ENCODE data around the gene DDX10.

DDX10 gene

GRCh38 chr11:108664730-108665525 lies at the start of gene DDX10:
TSS of gene DDX10 (plus strand) at chr11:108665069. CDS start at chr11:108665154, 85 bp downstream.
- TF ChIP-seq GATA3 (IDR thresholded peaks at IDR 0.05; ENCODE audit: low read depth, low read length) (no peak), GATA2 (IDR thresholded peaks at IDR 0.05; ENCODE audit: low read depth, low read length) (no peak)

GRCh38 chr11:108616549-108616948 lies 48.3 kb upstream of the DDX10 start:
- TF ChIP-seq GATA3 (IDR thresholded peaks at IDR 0.05; ENCODE audit: low read depth, low read length) = no peak
- TF ChIP-seq GATA2 (IDR thresholded peaks at IDR 0.05; ENCODE audit: low read depth, low read length) = no peak

- TF ChIP-seq GATA3 (IDR thresholded peaks at IDR 0.05; ENCODE audit: low read depth, low read length) (no peak), GATA2 (IDR thresholded peaks at IDR 0.05; ENCODE audit: low read depth, low read length) (no peak)
These were observed 47.8 kb upstream of the DDX10 start for GRCh38 chr11:108617055-108617454.

GRCh38 chr11:108618529-108618928 lies 46.3 kb upstream of the DDX10 start:
- peak; percentile 69; the same call in 1 of the 2 replicates for TF ChIP-seq GATA3 (IDR thresholded peaks at IDR 0.05; ENCODE audit: low read depth, low read length)
- peak; percentile 53; the same call in 1 of the 2 replicates for TF ChIP-seq GATA2 (IDR thresholded peaks at IDR 0.05; ENCODE audit: low read depth, low read length)

- TF ChIP-seq GATA3 (IDR thresholded peaks at IDR 0.05; ENCODE audit: low read depth, low read length) = no peak
- no peak for TF ChIP-seq GATA2 (IDR thresholded peaks at IDR 0.05; ENCODE audit: low read depth, low read length)
These were observed 43.7 kb upstream of the DDX10 start for GRCh38 chr11:108620958-108621772.

- no peak for TF ChIP-seq GATA3 (IDR thresholded peaks at IDR 0.05; ENCODE audit: low read depth, low read length)
- no peak for TF ChIP-seq GATA2 (IDR thresholded peaks at IDR 0.05; ENCODE audit: low read depth, low read length)
These were observed 42.5 kb upstream of the DDX10 start for GRCh38 chr11:108622341-108622740.

GRCh38 chr11:108624196-108624925 lies 40.5 kb upstream of the DDX10 start:
- TF ChIP-seq GATA3 (IDR thresholded peaks at IDR 0.05; ENCODE audit: low read depth, low read length) (no peak), GATA2 (IDR thresholded peaks at IDR 0.05; ENCODE audit: low read depth, low read length) (no peak)

- TF ChIP-seq GATA3 (IDR thresholded peaks at IDR 0.05; ENCODE audit: low read depth, low read length) = no peak
These were observed 36.5 kb upstream of the DDX10 start for GRCh38 chr11:108628326-108628725.

DNA sequence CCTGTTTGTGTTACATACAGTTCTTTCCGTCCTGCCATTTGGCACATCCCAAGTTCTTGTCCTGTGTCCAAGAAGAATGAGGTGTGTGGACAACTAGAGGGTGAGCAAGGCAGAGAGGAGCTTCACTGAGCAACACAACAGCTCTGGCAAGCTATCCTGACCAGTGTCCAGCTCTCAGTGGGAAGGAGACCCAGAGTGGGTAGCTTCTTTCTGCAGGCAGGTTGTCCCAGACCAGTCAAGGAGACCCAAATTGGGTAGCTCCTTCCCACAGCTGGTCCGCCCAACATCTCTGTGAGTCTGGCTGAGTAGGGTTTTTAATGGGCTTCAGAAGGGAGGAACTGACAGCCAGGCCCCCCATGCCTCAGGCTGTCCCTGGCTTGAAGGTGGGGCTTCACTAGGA lies 36.1 kb upstream of the DDX10 start:
- TF ChIP-seq GATA3 (IDR thresholded peaks at IDR 0.05; ENCODE audit: low read depth, low read length) = no peak
- TF ChIP-seq GATA2 (IDR thresholded peaks at IDR 0.05; ENCODE audit: low read depth, low read length) = no peak

- TF ChIP-seq GATA3 (IDR thresholded peaks at IDR 0.05; ENCODE audit: low read depth, low read length) = no peak
These were observed 35.6 kb upstream of the DDX10 start for GRCh38 chr11:108629274-108629673.

DNA sequence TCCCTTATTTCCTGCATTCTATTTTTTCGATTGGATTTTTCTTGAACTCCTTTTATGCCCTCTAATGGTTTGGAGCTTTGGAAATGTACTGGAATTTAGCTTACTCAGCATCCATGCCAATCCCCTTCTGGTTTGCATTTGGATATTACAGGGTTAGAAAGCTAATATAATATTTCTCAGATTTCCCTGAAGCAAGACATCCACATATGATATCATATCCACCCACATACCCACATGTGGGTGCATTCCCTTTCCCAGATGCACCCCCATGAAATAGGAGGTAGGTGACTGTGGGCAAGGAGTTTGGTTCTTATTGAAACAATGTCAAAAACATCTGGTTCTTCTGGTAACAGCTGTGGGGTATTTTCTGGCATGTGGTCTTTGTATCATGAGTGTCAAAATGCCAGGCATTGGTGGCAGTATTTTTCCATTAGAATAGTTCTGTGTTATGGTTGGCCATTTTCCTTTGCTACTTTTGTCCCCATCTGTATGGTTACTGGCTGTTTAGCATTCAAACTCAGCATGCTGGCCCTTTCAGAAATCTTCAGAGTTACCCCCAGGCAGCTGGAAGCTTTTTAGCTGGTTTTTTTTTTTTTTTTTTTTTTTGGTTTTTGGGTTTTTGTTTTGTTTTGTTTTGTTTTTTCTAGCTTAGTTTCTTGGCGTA lies 32.7 kb upstream of the DDX10 start:
- no peak for TF ChIP-seq GATA2 (IDR thresholded peaks at IDR 0.05; ENCODE audit: low read depth, low read length)
- TF ChIP-seq GATA3 (IDR thresholded peaks at IDR 0.05; ENCODE audit: low read depth, low read length) = no peak

DNA sequence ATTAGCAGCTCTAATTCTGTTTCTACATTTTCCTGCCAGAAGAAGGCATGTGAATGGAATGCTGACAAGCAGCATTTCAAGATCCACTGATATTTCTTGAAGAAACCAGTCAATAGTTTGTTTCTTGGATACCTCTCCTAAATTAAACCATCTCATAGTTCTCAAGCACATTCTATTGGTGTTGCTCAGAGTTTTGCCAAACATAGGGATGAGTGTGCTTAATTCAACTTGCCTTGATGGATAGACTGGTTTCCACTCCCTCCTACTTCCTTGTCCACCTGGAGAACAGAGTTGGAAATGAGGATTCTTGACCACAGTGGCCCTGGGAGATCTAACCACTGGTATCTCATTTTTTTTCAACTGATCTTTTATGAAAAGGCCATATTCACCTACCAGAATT lies 29.8 kb upstream of the DDX10 start:
- TF ChIP-seq GATA3 (IDR thresholded peaks at IDR 0.05; ENCODE audit: low read depth, low read length) (no peak), GATA2 (IDR thresholded peaks at IDR 0.05; ENCODE audit: low read depth, low read length) (no peak)

DNA sequence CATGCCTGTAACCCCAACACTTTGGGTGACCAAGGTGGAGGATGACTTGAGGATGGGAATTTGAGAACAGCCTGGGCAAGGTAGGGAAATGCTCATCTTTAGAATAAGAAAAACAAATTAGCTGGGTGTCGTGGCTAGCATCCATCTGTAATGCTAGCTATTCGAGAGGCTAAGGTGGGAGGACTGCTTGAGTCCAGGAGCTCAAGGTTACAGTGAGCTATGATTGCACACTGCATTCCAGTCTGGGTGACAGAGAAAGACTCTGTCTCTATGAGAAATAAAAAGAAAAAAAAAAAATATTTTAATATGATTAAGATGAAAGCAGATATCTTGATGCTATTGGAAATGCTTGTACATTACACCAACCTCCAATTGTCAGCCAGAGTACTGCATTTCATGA lies 28.6 kb upstream of the DDX10 start:
- TF ChIP-seq GATA3 (IDR thresholded peaks at IDR 0.05; ENCODE audit: low read depth, low read length) = no peak
- TF ChIP-seq GATA2 (IDR thresholded peaks at IDR 0.05; ENCODE audit: low read depth, low read length) = no peak

GRCh38 chr11:108639146-108639545 lies 25.7 kb upstream of the DDX10 start:
- TF ChIP-seq GATA3 (IDR thresholded peaks at IDR 0.05; ENCODE audit: low read depth, low read length) (no peak), GATA2 (IDR thresholded peaks at IDR 0.05; ENCODE audit: low read depth, low read length) (no peak)

All from SH-SY5Y (cell line).